Measurements from ENCODE around the gene AMBN.

AMBN gene

GRCh38 chr4:70624226-70624793 is 32.3 kb downstream of the AMBN start:
- peak; percentile 16 for FAIRE-seq
- TF ChIP-seq CTCF (IDR thresholded peaks at IDR 0.05; ENCODE audit: insufficient read depth, missing control alignments), result no peak
- no peak for DNase-seq (ENCODE audit: insufficient read length, low spot score)

DNA sequence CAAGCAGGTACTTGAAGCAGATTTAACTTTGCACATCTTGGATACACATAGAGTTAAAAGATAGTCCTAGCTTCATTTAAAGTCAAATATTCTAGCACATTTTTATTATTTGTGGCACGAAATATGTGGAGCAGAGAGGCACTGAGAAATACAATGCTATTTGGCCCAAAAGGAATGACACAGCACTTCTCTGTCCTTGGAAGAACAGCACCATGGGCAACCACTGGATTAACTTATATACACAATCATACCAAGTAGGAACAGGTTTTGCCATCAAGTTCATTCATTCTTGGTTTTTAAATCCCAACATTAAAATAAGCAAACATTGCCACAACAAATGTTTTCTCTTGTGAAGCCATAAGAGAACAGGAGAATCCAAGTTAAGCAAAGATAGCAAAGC is 35.6 kb downstream of the AMBN start:
- no peak for TF ChIP-seq CTCF (IDR thresholded peaks at IDR 0.05; ENCODE audit: insufficient read depth, missing control alignments)
- no peak for FAIRE-seq

DNA sequence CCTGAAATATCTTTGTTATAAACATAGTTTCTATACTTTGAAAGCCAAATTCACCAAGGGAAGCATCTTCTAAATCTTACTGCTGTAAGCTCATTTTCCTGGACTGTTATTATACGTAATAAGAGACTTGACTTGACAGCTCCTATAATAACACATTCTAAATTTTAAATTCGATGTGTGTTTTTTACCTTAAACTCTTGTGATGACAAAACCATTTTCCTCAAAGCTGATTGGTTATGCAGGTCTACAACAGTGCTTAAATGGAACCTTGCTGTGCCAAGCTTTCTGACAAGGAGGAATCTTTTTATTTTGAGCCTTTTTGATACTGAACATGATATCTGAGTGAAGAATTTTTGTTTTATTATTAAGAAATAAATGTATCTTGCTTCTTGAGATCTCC is 36.4 kb downstream of the AMBN start, which contains the start of gene ENAM:
ENAM (plus strand) TSS at position 301 of the 400 bp plus-strand sequence. CDS start 757 bp downstream, outside the sequence.
- no peak for TF ChIP-seq CTCF (IDR thresholded peaks at IDR 0.05; ENCODE audit: insufficient read depth, missing control alignments)
- FAIRE-seq (no peak), DNase-seq (ENCODE audit: insufficient read length, low spot score) (no peak)

More for the DNA sequence above, 35.6 kb downstream of the AMBN start:
- DNase-seq (ENCODE audit: insufficient read length, low spot score), result no peak

- FAIRE-seq, result no peak
- DNase-seq (ENCODE audit: insufficient read length, low spot score), result no peak
- TF ChIP-seq CTCF (IDR thresholded peaks at IDR 0.05; ENCODE audit: insufficient read depth, missing control alignments), result no peak
Observed at GRCh38 chr4:70629469-70630090, 37.5 kb downstream of the AMBN start.

DNA sequence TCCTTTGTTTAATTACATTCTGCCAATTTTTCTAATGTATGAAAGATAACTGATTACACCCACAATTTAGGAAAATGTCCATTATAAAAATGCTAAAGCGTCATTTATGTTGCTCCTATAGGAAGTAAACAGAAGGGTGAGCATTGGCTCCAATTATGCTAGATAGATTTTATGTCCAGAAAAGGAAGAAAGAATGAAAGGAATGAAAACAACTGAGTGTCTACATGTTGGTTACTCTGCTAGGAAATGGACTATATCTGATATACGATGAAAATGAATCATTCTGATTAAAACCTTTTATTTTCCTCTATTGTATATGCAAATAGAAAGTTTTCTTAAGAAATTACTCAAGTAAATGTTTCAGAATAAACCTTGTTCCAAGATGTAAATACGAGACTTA is 38.1 kb downstream of the AMBN start:
- no peak for FAIRE-seq
- no peak for TF ChIP-seq CTCF (IDR thresholded peaks at IDR 0.05; ENCODE audit: insufficient read depth, missing control alignments)
- DNase-seq (ENCODE audit: insufficient read length, low spot score), result no peak

DNA sequence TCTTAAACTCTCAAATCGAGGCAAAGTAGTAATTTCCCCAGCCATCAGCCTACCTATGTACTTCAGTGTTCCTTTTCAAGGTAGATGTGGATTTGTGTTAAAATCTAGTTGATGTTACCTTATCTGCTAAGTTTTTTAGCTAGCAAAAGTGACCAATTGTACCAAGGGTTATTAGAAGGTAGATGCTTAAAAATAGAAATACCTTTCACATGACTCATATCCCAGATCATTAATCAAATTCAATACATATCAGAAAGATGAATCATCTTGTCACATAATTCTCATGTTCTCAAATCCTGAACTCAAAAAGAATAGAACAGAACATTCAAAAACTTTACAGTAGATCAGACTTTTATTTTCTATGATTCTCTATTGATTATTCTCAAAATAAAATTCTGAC is 40.0 kb downstream of the AMBN start:
- FAIRE-seq (no peak), DNase-seq (ENCODE audit: insufficient read length, low spot score) (no peak)
- no peak for TF ChIP-seq CTCF (IDR thresholded peaks at IDR 0.05; ENCODE audit: insufficient read depth, missing control alignments)

GRCh38 chr4:70634482-70634881 is 42.4 kb downstream of the AMBN start:
- FAIRE-seq (no peak), DNase-seq (ENCODE audit: insufficient read length, low spot score) (no peak)
- TF ChIP-seq CTCF (IDR thresholded peaks at IDR 0.05; ENCODE audit: insufficient read depth, missing control alignments), result no peak
